Endothelial cell of umbilical vein (primary cell): ENCODE data around the gene USP35. TPM values are rescaled to one million over a fixed set of nuclear protein-coding genes. Genes with fewer than 3 reads are reported as not detected.

Experiments
- Bru-seq: library from RNA; stranded (reverse); fragments of 400-500 nt; gene quantifications from one replicate; lab custom pipeline; 2021; lab: Mats Ljungman, UMichigan
- BruChase-seq, 2 experiments: library from RNA; stranded (reverse); fragments of 400-500 nt; gene quantifications; one replicate each; lab custom pipeline; 2021; lab: Mats Ljungman, UMichigan
- BruUV-seq: library from RNA; stranded (reverse); fragments of 400-500 nt; replicated peaks from 2 replicates; lab custom pipeline; 2021; lab: Mats Ljungman, UMichigan
- CTCF ChIA-PET: fragments of 300-600, 350-600 bp; sonication (Branson Sonifier 250); formaldehyde crosslinking; loops from one replicate; lab custom pipeline; 2021; ENCODE audit warnings: antibody characterized with exemption, inconsistent platforms; lab: Charles Lee
- POLR2A ChIA-PET: fragments of 300-600, 350-600 bp; sonication (Branson Sonifier 250); formaldehyde crosslinking; loops from one replicate; lab custom pipeline; 2021; ENCODE audit warnings: antibody characterized with exemption, inconsistent platforms; lab: Charles Lee
- DNase-seq: peaks from one replicate; pipeline ENCODE4 v3.0.0-alpha.2; 2011; ENCODE audit warnings: low read depth, low spot score
- FAIRE-seq: peaks from 2 replicates; lab custom pipeline; 2011; peaks lifted over from hg19 to GRCh38; lab: Jason Lieb, UNC
- H2AFZ ChIP-seq: 2 replicates; pipeline ENCODE4 v1.6.0; 2012; ENCODE audit warnings: low read depth, low read length, control low read depth, inconsistent platforms
- H3K27ac ChIP-seq: 2 replicates; pipeline ENCODE4 v1.5.1; 2011; ENCODE audit warnings: low read depth, mild to moderate bottlenecking, control low read depth, low read length, moderate library complexity; ENCODE audit not compliant: insufficient read depth
- H3K27me3 ChIP-seq, 2 experiments: 2 replicates each; pipeline versions ENCODE4 v1.6.0 to v1.6.1; 2011; ENCODE audit warnings: low read length in 2 of 2, mixed read lengths in 1 of 2; ENCODE audit not compliant: control insufficient read depth in 2 of 2, insufficient read depth in 2 of 2
- H3K36me3 ChIP-seq, 2 experiments: 2 replicates in 1 of 2; 3 replicates in 1 of 2; pipeline ENCODE4 v1.5.1; 2011; ENCODE audit warnings: low read length in 2 of 2, mild to moderate bottlenecking in 1 of 2, moderate library complexity in 1 of 2; ENCODE audit not compliant: control insufficient read depth in 2 of 2, insufficient read depth in 2 of 2; ENCODE audit errors: extremely low read depth in 1 of 2
- H3K4me1 ChIP-seq: 3 replicates; pipeline ENCODE4 v1.5.1; 2011; ENCODE audit warnings: mild to moderate bottlenecking, low read length; ENCODE audit not compliant: control insufficient read depth, insufficient read depth; ENCODE audit errors: extremely low read depth
- H3K4me2 ChIP-seq: 2 replicates; pipeline ENCODE4 v1.6.1; 2011; ENCODE audit warnings: low read length, control low read depth, mixed read lengths; ENCODE audit not compliant: insufficient read depth
- H3K4me3 ChIP-seq, 3 experiments: fragments of 200-600 bp in 1 of 3; sonication (generic), shearing (Covaris generic) in 1 of 3; replicated peaks in 1 of 3; 2 replicates each; pipeline ENCODE4 v1.5.1; 2011 to 2016; ENCODE audit warnings: control low read depth in 3 of 3, low read length in 3 of 3, mild to moderate bottlenecking in 2 of 3, inconsistent platforms in 1 of 3, low read depth in 1 of 3, moderate library complexity in 1 of 3; ENCODE audit not compliant: insufficient read depth in 1 of 3
- H3K79me2 ChIP-seq: 2 replicates; pipeline ENCODE4 v1.6.0; 2012; ENCODE audit warnings: low read length, inconsistent platforms; ENCODE audit not compliant: control insufficient read depth, insufficient read depth
- H3K9ac ChIP-seq: replicated peaks from 2 replicates; pipeline ENCODE3; 2011; ENCODE audit warnings: low read length, control low read depth; ENCODE audit not compliant: insufficient read depth; ENCODE audit errors: extremely low read depth
- H3K9me1 ChIP-seq: replicated peaks from 3 replicates; pipeline ENCODE4 v1.6.0; 2011; ENCODE audit warnings: mild to moderate bottlenecking, low read length; ENCODE audit not compliant: control insufficient read depth, insufficient read depth; ENCODE audit errors: extremely low read depth
- H3K9me3 ChIP-seq: replicated peaks from 2 replicates; pipeline ENCODE4 v1.5.1; 2012; ENCODE audit warnings: low read length, inconsistent platforms; ENCODE audit not compliant: control insufficient read depth, insufficient read depth
- H4K20me1 ChIP-seq: replicated peaks from 2 replicates; pipeline ENCODE3; 2011; ENCODE audit warnings: mild to moderate bottlenecking, low read length; ENCODE audit not compliant: control insufficient read depth, insufficient read depth; ENCODE audit errors: extremely low read depth
- EZH2 ChIP-seq: IDR thresholded peaks from 2 replicates; pipeline ENCODE4 v1.6.1; 2012; ENCODE audit warnings: borderline replicate concordance, low read depth, mild to moderate bottlenecking, moderate library complexity, low read length, inconsistent platforms; ENCODE audit not compliant: severe bottlenecking
- FOS ChIP-seq: IDR thresholded peaks from 2 replicates; pipeline ENCODE4 v1.6.1; 2011; ENCODE audit warnings: mild to moderate bottlenecking, low read length, moderate library complexity, borderline replicate concordance; ENCODE audit not compliant: insufficient read depth
- MAX ChIP-seq: IDR thresholded peaks from 2 replicates; pipeline ENCODE4 v1.6.1; 2011; ENCODE audit not compliant: insufficient read depth, insufficient read length
- MYC ChIP-seq: IDR thresholded peaks from one replicate; pipeline ENCODE4 v1.6.1; 2011; ENCODE audit warnings: mild to moderate bottlenecking, low read depth, low read length
- POLR2A ChIP-seq: IDR thresholded peaks from 2 replicates; pipeline ENCODE4 v1.6.1; 2012; ENCODE audit warnings: low read depth, mild to moderate bottlenecking, control low read depth, low read length
- POLR2AphosphoS5 ChIP-seq: IDR thresholded peaks from 2 replicates; pipeline ENCODE4 v1.6.1; 2012; ENCODE audit warnings: low read depth, mild to moderate bottlenecking, control low read depth, low read length, moderate library complexity; ENCODE audit not compliant: insufficient read depth
- dilution Hi-C: fragments of 300-500 bp; cut with MboI; formaldehyde crosslinking; loops from one replicate; pipeline ENCODE4 v1.15.0; 2019; ENCODE audit warnings: low sequenced_read_pairs; ENCODE audit not compliant: extremely low pct_ligation_motif_present
- intact Hi-C: fragments of 100-400 bp; cut with micrococcal nuclease; formaldehyde crosslinking; loops from one replicate; pipeline ENCODE4 v1.10.0; 2022
- long read RNA-seq: library from polyadenylated mRNA; stranded (forward); transcript quantifications from one replicate; pipeline ENCODE4 v2.0.0, GENCODE V29; 2021
- polyA minus RNA-seq, 3 experiments: library from RNA; depleted of rRNA, polyadenylated mRNA; stranded (reverse); fragments of >200 nt; gene quantifications; 1 replicate in 1 of 3; 2 replicates in 2 of 3; pipeline ENCODE4 v1.2.3, GENCODE V29; 2011
- polyA plus RNA-seq, 4 experiments: library from polyadenylated mRNA; depleted of rRNA in 3 of 4; stranded (reverse) in 3 of 4; unstranded in 1 of 4; fragments of >200 nt; gene quantifications; 2 replicates each; pipeline versions ENCODE4 v1.2.1 to v1.2.3, GENCODE V29; 2011 to 2012; ENCODE audit warnings: missing spikeins in 1 of 4
- total RNA-seq: library from RNA; stranded (reverse); gene quantifications from 2 replicates; pipeline ENCODE4 v1.2.3, GENCODE V29; 2021

The USP35 gene
- total RNA-seq (10.3 and 12.4 TPM in 2 replicates), polyA plus RNA-seq (8.9 and 9.1 TPM in 2 replicates), polyA minus RNA-seq (9.9 and 12.7 TPM in 2 replicates), Bru-seq, nascent RNA (percentile 51 among the genes with signal in this experiment), BruChase-seq, experiment 1, labeled RNA remaining after a 6-hour chase (percentile 64 among the genes with signal in this experiment), BruChase-seq, experiment 2, labeled RNA remaining after a 2-hour chase (percentile 65 among the genes with signal in this experiment)
- polyA plus RNA-seq (2011; cell fraction: cytosol; rRNA removed): 4.4 and 6.4 TPM in 2 replicates
- 44.1 and 44.9 TPM in 2 replicates for polyA plus RNA-seq (2011; cell fraction: nucleus; rRNA removed)
- 7.5 and 11.9 TPM in 2 replicates for polyA plus RNA-seq (2012)
- 1.8 TPM for polyA minus RNA-seq (2011; cell fraction: cytosol; rRNA and poly(A)+ RNA removed)
- 14.0 and 14.3 TPM in 2 replicates for polyA minus RNA-seq (2011; cell fraction: nucleus; rRNA and poly(A)+ RNA removed)
- long read RNA-seq, partial matches to known transcripts: 0 of 3 reads
- long read RNA-seq, other reads (novel, unspliced or antisense): 3 of 3 reads

DNA sequence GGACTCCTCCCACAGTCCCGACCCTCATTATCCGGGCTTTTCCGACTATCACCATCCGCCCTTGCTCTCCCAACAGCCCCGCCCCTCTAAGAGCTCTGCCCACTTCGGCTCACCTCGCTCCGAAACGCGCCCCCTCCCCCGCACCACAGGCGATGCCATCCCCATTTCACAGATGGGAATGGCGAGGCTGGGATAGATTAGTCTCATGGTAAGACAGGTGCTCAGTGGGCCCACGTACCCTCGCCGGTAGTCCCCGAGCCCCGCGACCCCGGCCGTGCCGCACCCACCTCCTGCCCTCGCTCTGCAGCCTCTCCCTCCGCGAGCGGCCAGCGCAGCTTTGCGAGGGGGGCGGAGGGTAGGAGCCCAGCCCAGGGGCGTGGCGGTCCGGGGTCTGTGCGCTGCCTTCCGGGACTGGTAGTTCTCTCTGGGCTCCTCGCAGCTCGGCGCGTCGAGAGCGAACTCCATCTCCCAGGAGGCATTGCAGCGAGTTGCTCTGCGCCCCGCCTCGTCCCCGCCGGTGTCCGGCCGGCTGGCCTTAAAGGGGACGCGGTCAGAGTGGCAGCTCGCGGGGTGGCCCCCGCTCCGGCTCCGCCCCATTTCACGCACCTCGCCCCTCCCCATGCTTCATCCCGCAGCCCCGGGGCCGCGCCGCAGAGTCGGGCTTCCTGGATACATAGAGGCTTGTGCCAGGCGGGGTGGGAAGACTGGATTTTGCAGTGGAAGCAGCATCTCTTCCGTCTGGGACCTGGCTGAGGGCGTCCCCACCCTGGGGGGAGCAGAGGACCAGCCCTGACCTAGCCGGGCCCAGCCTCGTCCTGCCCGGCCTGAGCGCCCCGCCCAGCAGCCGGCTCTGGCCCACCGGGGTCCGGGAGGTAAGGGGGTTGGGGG is at the start of gene USP35, which contains the start of gene KCTD21:
TSS of gene USP35 (plus strand) at position 634 of the 888 bp plus-strand sequence. CDS start 7,327 bp downstream, outside the sequence.
TSS of gene KCTD21 (minus strand) at position 341 of the 888 bp plus-strand sequence. CDS start 14,072 bp downstream, outside the sequence.
- Histone ChIP-seq H4K20me1 (no peaks in the 10 kb centered on the region), H3K27ac (peak within 1 kb of the TSS; percentile 14), H3K9me1 (no peaks in the 10 kb centered on the region), H2AFZ (peak within 1 kb of the TSS; percentile 96), H3K9ac (peak within 1 kb of the TSS; percentile 59), H3K4me3 (peak within 1 kb of the TSS; percentile 68 to 81 (median 71)), H3K27me3 (no peaks in the 10 kb centered on the region), H3K79me2 (peaks cover 31% of the 10 kb centered on the region), H3K9me3 (no peaks in the 10 kb centered on the region), H3K4me1 (peaks cover 40% of the 10 kb centered on the region), H3K36me3 (no peaks in the 10 kb centered on the region), H3K4me2 (peak within 1 kb of the TSS; percentile 88)
- POLR2A ChIA-PET: interaction anchor here (0.9 to 1.5 kb wide), 3 partner anchors 49 to 230 kb away, joined by 3 to 5 read pairs (median 3); partner anchors contain the start of gene ALG8
- no TSS peak for BruUV-seq
- CTCF ChIA-PET: interaction anchor here (0.6 to 3.0 kb wide), 8 partner anchors 11 to 376 kb away, joined by 3 to 15 read pairs (median 4); partner anchors contain the start of gene ALG8
- dilution Hi-C loops (no loop called here), intact Hi-C loops (loop anchor here (1.0 to 2.0 kb wide), 5 partner anchors 49 to 368 kb away; partner anchors contain the start of genes ALG8, GAB2, NDUFC2 and RSF1)
- FAIRE-seq (peak; percentile 100), DNase-seq (peak; percentile 98)
- TF ChIP-seq EZH2 (no peak), FOS (peak; percentile 7), MAX (no peak), POLR2AphosphoS5 (peak; percentile 75), POLR2A (peak; percentile 90), MYC (no peak)
